Activated CD4-positive, alpha-beta memory T cell treated with anti-CD3 and anti-CD28 coated beads, Interleukin-2, amount 10 ng/mL, durations not matched to agents 7 days and 5 days (primary cell): ENCODE data around the gene P3R3URF. TPM values are rescaled to one million over a fixed set of nuclear protein-coding genes. Genes with fewer than 3 reads are reported as not detected.

Experiments
- CTCF ChIA-PET: fragments of 350-600 bp; sonication (Branson Sonifier 250); formaldehyde crosslinking; loops from one replicate; lab custom pipeline; 2021; ENCODE audit warnings: antibody characterized with exemption, inconsistent platforms; lab: Charles Lee
- POLR2A ChIA-PET: fragments of 350-600 bp; sonication (Branson Sonifier 250); formaldehyde crosslinking; loops from one replicate; lab custom pipeline; 2021; ENCODE audit warnings: antibody characterized with exemption; lab: Charles Lee
- DNase-seq: peaks from one replicate; pipeline ENCODE4 v3.0.0-alpha.2; 2020
- H3K27ac Mint-ChIP-seq: one replicate; pipeline ENCODE4 v1.8.0; 2021; ENCODE audit warnings: mild to moderate bottlenecking, mixed read lengths
- H3K27me3 Mint-ChIP-seq: one replicate; pipeline ENCODE4 v1.8.0; 2021; ENCODE audit warnings: mixed read lengths
- H3K36me3 Mint-ChIP-seq: one replicate; pipeline ENCODE4 v1.8.0; 2021; ENCODE audit warnings: low read depth, mixed read lengths
- H3K4me1 Mint-ChIP-seq: one replicate; pipeline ENCODE4 v1.8.0; 2021; ENCODE audit warnings: mixed read lengths
- H3K4me3 Mint-ChIP-seq: one replicate; pipeline ENCODE4 v1.8.0; 2021; ENCODE audit warnings: mild to moderate bottlenecking, mixed read lengths
- H3K9me3 Mint-ChIP-seq: one replicate; pipeline ENCODE4 v1.8.0; 2021; ENCODE audit warnings: mixed read lengths
- total RNA-seq, 2 experiments: library from RNA; stranded (reverse); gene quantifications; one replicate each; pipeline ENCODE4 v1.2.3, GENCODE V29; 2021

The P3R3URF gene
- total RNA-seq, 2 experiments from 2014 or later: not detected

DNA sequence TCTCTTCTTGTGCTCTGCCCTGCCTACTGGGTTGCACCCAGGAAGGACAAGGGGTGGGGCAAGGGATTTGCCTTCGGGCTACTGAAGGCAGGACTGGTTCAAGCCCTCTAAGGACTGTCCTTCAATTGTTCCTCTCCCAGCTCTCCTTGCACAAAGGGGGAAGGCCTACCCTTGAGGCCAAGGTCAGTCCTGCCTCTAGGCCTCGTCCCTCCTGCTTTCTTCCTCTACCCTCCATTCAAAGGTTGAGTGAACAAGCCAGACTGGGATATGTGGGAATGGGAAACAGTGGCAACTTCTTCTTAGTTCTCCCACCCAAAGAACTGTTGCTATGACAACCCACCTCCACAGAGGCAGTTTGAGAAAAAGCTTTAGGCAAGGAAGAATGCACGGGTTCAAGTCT is 29.5 kb upstream of the P3R3URF start:
- no peak for DNase-seq
- H3K9me3 Mint-ChIP-seq: no peaks in the 10 kb centered on the region
- no peak overlapping the region for H3K27ac Mint-ChIP-seq
- peaks cover 7% of the 10 kb centered on the region for H3K4me1 Mint-ChIP-seq
- POLR2A ChIA-PET: interaction anchor here (1.8 kb wide), 1 partner anchor 8 kb away, joined by 4 read pairs; the partner anchor contains the start of gene POMGNT1
- H3K4me3 Mint-ChIP-seq: no peak overlapping the region
- H3K36me3 Mint-ChIP-seq: no peaks in the 10 kb centered on the region
- peaks cover 2% of the 10 kb centered on the region for H3K27me3 Mint-ChIP-seq
- CTCF ChIA-PET: interaction anchor here (1.2 kb wide), 1 partner anchor 18 kb away, joined by 4 read pairs; no protein-coding TSS in a partner anchor

DNA sequence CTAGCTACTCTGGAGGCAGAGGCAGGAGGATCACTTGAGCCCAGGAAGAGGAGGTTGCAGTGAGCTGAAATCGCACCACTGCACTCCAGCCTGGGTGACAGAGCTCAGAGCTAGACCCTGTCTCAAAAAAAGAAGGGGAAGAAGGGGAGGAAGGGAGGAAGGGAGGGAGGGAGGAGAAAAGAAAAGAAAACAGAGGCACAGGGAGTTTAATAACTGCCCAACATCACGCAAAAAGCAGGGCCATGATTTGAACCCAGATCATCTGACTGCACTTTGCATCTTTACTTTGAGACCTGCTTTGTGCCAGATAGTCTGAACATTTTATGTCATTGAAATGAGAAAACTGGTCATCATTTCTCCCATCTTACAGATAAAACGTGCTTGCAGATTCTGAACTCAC is 28.9 kb upstream of the P3R3URF start:
- Mint-ChIP-seq H3K4me1 (peaks cover 9% of the 10 kb centered on the region), H3K4me3 (no peak overlapping the region), H3K27me3 (peaks cover 2% of the 10 kb centered on the region), H3K36me3 (no peaks in the 10 kb centered on the region), H3K27ac (no peak overlapping the region), H3K9me3 (no peaks in the 10 kb centered on the region)
- CTCF ChIA-PET: no interaction called here
- POLR2A ChIA-PET: no interaction called here
- no peak for DNase-seq

DNA sequence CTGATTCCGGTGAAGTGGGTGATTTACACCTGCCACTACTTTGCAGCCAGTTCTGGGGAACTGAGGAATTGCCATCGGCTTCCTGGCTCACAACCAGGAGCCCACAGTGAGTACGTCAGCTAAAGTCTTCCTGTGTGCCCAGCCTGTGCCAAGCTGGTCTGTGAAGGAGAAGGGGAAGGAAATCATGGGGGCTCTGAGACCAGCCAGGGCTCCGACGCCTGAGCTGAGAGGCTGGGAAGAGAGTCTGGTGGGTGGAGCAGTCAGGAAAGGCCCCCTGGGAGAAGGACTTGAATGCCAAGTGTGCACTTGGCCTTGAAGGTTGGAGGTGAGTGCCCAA is 28.1 kb upstream of the P3R3URF start:
- Mint-ChIP-seq H3K4me1 (peaks cover 12% of the 10 kb centered on the region), H3K9me3 (no peaks in the 10 kb centered on the region), H3K27ac (no peak overlapping the region), H3K36me3 (no peaks in the 10 kb centered on the region), H3K27me3 (peaks cover 2% of the 10 kb centered on the region), H3K4me3 (no peak overlapping the region)
- ChIA-PET CTCF (no interaction called here), POLR2A (no interaction called here)
- no peak for DNase-seq

DNA sequence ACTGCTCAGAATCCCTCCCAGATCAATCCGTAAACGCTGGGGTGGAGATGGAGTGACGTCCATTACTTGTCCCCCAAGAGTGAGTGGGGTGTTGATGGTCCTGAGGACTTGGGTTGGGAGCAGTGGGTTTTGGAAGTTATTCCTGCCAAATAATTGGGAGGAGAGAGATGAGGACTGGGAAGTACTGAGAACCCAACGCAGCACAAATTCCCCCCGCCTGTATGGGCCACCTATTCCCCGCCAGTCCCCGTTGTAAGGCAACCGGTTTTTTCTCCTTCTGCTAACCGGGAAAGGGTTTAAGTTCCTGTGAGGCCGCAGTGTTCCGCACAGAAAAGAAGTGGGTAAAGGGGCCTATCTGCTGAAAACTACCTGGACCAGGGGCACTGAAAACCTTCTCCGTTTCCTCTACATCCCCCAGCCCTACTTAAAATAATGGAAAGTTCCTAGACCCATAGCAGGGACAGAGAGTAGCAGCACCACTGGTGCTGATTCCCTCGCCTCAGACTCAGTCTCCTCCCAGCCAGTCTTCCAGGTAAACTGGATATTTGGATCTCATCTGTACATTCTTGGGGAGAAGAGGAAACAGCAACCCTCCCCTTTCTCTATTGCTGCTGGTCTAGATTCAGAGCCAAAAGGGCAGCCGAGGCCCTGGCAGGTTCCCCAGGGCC is 27.6 kb upstream of the P3R3URF start:
- CTCF ChIA-PET: interaction anchor here (1.3 to 1.5 kb wide), 2 partner anchors 16 to 19 kb away, joined by 3 read pairs; no protein-coding TSS in a partner anchor
- H3K4me3 Mint-ChIP-seq: no peak overlapping the region
- POLR2A ChIA-PET: no interaction called here

DNA sequence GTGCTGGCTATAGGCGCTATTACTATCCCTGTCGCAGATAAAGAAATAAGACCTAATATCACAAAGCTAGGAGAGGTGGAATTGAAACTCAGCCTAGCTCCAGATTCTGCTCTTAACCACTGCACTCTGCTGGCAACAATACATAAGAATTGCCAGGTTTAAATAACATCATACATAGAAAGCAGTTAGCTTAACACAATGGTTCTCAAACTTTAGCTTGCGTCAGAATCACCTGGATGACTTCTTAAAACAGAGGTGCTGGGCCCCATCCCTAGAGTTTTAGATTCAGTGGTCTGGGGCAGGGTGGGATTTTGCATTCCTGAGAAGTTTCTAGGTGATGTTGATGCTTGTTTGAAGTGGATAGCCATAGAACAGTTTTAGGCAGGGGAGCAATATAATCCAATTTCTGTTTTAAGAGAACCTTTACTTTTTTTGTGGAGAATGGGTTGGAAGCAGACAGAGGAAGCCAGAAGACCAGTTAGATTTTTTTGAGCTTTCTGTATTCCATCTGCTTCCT is 23.0 kb upstream of the P3R3URF start:
- Mint-ChIP-seq H3K4me1 (peaks cover 29% of the 10 kb centered on the region), H3K27me3 (peaks cover 2% of the 10 kb centered on the region), H3K4me3 (peak overlapping the region; percentile 76), H3K27ac (no peak overlapping the region), H3K9me3 (no peaks in the 10 kb centered on the region), H3K36me3 (no peaks in the 10 kb centered on the region)
- POLR2A ChIA-PET: interaction anchor here (0.6 to 2.1 kb wide), 2 partner anchors 32 to 68 kb away, joined by 3 to 13 read pairs; no protein-coding TSS in a partner anchor
- DNase-seq: no peak
- CTCF ChIA-PET: interaction anchor here (0.5 to 2.8 kb wide), 6 partner anchors 20 to 699 kb away, joined by 3 to 20 read pairs (median 3); no protein-coding TSS in a partner anchor

More for the DNA sequence above, 27.6 kb upstream of the P3R3URF start:
- Mint-ChIP-seq H3K27ac (no peak overlapping the region), H3K4me1 (peaks cover 16% of the 10 kb centered on the region), H3K27me3 (peaks cover 2% of the 10 kb centered on the region), H3K9me3 (no peaks in the 10 kb centered on the region), H3K36me3 (no peaks in the 10 kb centered on the region)
- DNase-seq: no peak

DNA sequence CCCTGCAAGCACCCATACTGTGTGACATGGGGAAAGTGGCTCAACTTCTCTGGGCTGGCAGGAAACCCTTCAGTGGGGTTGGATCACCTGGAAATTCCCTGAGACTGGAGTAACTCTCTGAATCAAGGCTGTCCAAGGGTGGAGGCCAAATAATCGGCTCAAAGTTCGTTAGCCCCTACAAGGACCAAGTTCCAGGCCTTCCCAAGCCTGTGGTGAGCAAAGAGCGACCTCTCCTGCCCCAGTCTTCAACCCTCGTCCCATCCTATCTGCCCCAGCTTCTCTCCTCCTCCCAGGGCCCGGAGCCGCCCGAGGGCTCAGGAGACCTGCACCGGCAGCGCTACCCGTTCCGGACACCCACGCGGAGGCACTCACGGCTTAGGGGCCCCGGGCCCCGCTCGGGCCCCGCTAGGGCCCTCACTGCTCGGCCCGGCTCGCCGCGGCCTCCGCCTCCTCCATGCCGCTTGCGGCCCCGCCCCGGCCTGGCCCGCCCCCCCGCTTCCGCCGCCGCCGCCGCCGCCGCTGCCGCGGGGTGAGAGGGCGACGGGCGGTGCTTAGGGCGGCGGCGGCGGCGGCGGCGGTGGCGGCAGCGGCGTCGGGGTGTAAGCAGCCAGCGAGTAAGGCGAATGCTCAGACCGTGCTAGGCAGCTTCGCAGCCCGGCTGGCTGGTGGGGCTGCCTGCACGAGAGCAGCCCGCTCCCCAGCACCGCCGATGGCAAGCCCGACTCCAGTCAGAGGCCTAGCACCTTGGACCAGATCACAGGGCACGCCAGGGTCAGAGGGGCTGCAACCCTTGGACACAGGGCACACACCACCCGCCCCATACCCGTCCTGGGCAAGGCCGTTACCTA is 21.9 kb upstream of the P3R3URF start, which contains the start of gene POMGNT1:
Gene POMGNT1 (minus strand): TSS at position 471 of the 848 bp plus-strand sequence. CDS start 613 bp downstream, outside the sequence.
- peaks cover 2% of the 10 kb centered on the region for H3K27me3 Mint-ChIP-seq
- DNase-seq: peak; percentile 85
- H3K36me3 Mint-ChIP-seq: no peaks in the 10 kb centered on the region
- CTCF ChIA-PET: interaction anchor here (0.8 to 2.8 kb wide), 3 partner anchors 21 to 162 kb away, joined by 3 to 20 read pairs (median 3); no protein-coding TSS in a partner anchor
- peak within 1 kb of the TSS; percentile 78 for H3K4me3 Mint-ChIP-seq
- no peaks in the 10 kb centered on the region for H3K9me3 Mint-ChIP-seq
- POLR2A ChIA-PET: interaction anchor here (0.5 to 2.1 kb wide), 8 partner anchors 9 to 400 kb away, joined by 3 to 13 read pairs (median 3); partner anchors contain the start of genes LRRC41 and UQCRH
- peak within 1 kb of the TSS; percentile 44 for H3K27ac Mint-ChIP-seq
- H3K4me1 Mint-ChIP-seq: peaks cover 28% of the 10 kb centered on the region

DNA sequence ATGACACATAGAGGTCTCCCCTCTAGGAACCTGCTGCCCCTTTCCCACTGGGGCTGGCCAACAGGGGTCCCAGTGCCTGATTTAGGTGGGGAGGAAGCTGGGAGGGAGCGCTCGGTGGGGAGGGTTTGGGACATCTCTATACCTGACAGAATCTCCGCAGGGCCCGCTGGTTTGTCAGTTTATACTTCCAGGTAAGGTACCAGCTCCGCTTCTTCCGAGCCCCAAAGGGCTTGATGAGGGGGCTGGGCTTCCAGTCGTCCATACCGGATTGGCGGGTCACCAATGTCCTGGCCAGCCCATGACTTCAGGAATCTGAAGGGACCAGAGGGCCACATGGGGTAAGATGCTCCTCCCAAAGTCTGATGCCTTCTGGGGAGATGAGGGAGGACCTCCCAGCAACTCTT is 21.3 kb upstream of the P3R3URF start:
- no peaks in the 10 kb centered on the region for H3K27me3 Mint-ChIP-seq
- ChIA-PET CTCF (no interaction called here), POLR2A (interaction anchor here (0.5 to 2.1 kb wide), 7 partner anchors 9 to 399 kb away, joined by 3 to 13 read pairs (median 3); partner anchors contain the start of genes LRRC41 and UQCRH)
- H3K9me3 Mint-ChIP-seq: no peaks in the 10 kb centered on the region
- peaks cover 23% of the 10 kb centered on the region for H3K4me1 Mint-ChIP-seq
- peak overlapping the region; percentile 78 for H3K4me3 Mint-ChIP-seq
- peak overlapping the region; percentile 26 for H3K27ac Mint-ChIP-seq
- no peak for DNase-seq
- no peaks in the 10 kb centered on the region for H3K36me3 Mint-ChIP-seq

DNA sequence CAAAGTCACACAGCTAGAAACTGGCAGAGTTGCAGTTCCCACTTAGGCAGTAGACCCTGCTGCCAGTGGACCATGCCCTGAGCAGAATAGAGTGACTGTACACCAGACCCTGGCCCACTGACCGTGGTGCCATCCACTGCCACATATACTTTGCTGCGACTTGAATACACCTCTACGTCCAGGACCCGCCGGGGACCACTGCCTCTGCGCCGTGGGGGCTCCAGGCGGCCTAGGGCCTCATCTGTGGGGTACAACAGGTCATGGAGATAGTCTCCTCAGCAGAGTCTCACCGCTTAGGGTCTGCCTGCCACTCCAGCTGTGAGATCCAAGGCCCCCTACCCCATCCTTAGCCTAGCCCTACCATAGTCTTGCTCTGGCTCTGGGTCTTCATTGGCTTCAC is 20.3 kb upstream of the P3R3URF start:
- Mint-ChIP-seq H3K27me3 (no peaks in the 10 kb centered on the region), H3K27ac (no peak overlapping the region), H3K4me3 (no peak overlapping the region), H3K36me3 (no peaks in the 10 kb centered on the region), H3K9me3 (no peaks in the 10 kb centered on the region), H3K4me1 (peaks cover 23% of the 10 kb centered on the region)
- ChIA-PET CTCF (no interaction called here), POLR2A (no interaction called here)
- no peak for DNase-seq

DNA sequence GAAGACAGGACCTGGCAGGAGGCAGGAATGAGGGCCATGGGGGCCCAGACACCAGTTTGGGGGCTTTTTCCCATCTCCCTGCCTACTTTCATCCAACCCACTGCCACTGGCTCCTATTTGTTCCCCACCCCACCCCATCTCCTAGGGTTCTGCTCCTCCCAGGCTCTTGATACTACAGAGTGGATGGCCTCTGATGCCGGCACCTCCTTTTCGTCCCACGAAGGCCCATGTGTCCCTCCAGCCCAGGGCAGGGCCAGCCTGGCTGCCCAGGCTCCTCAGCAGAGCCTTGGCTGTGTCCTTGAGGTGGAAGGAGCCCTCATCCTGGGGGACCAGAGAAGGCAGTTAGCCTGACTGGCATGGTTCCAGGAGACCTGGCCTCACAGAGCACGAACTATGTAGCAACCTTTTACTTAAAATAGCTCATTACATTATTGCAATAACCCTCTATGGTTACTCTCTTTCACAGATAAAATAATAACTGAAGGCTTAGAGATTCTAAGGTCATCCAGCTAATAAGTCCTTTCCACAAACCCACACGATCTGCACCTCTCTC is 18.4 kb upstream of the P3R3URF start:
- H3K9me3 Mint-ChIP-seq: no peaks in the 10 kb centered on the region
- no peaks in the 10 kb centered on the region for H3K27me3 Mint-ChIP-seq
- H3K4me1 Mint-ChIP-seq: peaks cover 19% of the 10 kb centered on the region
- ChIA-PET CTCF (interaction anchor here (0.6 kb wide), 2 partner anchors 151 to 1126 kb away, joined by 4 to 8 read pairs; no protein-coding TSS in a partner anchor), POLR2A (no interaction called here)
- H3K4me3 Mint-ChIP-seq: no peak overlapping the region
- no peak overlapping the region for H3K27ac Mint-ChIP-seq
- no peak for DNase-seq
- H3K36me3 Mint-ChIP-seq: no peaks in the 10 kb centered on the region

DNA sequence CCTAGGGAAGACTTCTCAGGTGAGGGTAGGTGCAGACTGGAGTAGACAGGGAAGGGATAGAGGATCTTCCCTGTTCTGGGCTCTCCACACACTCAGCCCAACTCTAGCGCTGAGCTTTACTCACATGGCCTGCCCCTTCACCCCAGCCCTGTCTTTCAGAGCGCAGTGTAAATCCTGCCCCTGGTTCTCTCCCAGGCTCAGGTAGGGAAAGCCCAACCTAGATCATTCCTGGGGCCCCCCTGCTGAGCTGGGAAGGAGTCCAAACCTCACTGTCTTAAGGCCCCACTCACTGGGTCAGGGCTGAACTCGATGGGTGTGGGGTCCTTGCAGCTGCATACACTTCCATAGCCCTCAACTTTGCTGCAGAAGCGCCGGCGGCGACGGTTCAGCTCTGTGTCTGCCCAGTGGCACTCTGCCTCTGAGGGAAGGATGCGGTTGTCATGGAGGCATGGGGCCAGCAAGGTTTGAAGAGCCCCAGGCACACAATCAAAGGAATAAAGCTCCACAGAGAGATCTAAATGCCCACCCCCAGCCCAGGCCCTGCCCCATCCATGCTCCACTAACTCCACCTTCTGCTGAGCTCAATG is 17.8 kb upstream of the P3R3URF start:
- no peak overlapping the region for H3K4me3 Mint-ChIP-seq
- no peak for DNase-seq
- peaks cover 3% of the 10 kb centered on the region for H3K36me3 Mint-ChIP-seq
- H3K27me3 Mint-ChIP-seq: no peaks in the 10 kb centered on the region
- ChIA-PET CTCF (no interaction called here), POLR2A (interaction anchor here (0.6 kb wide), 1 partner anchor 1846 kb away, joined by 5 read pairs; no protein-coding TSS in a partner anchor)
- H3K27ac Mint-ChIP-seq: no peak overlapping the region
- peaks cover 14% of the 10 kb centered on the region for H3K4me1 Mint-ChIP-seq
- no peaks in the 10 kb centered on the region for H3K9me3 Mint-ChIP-seq

DNA sequence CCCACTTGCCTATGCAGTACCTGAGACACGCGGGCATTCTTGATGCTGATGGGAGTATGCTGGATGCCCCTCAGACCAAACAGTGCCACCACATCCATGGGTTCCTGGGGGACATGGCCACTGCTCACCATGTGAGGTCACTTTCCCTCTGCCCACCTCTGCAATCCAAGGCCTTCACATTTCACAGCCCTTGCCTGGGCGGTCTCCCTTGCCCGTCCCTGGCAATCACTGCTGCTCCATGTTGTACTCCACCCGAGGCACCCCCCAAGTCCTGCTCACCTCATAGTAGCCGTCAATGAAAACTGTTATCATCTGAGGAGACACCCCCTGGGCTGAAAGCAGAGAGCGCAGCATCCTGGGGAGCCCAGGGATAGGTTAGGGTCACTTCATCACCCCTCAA is 17.0 kb upstream of the P3R3URF start:
- Mint-ChIP-seq H3K4me3 (no peak overlapping the region), H3K36me3 (peaks cover 3% of the 10 kb centered on the region), H3K4me1 (peaks cover 10% of the 10 kb centered on the region), H3K9me3 (no peaks in the 10 kb centered on the region), H3K27ac (no peak overlapping the region), H3K27me3 (no peaks in the 10 kb centered on the region)
- POLR2A ChIA-PET: interaction anchor here (0.6 kb wide), 1 partner anchor 1845 kb away, joined by 5 read pairs; no protein-coding TSS in a partner anchor
- CTCF ChIA-PET: no interaction called here
- no peak for DNase-seq

DNA sequence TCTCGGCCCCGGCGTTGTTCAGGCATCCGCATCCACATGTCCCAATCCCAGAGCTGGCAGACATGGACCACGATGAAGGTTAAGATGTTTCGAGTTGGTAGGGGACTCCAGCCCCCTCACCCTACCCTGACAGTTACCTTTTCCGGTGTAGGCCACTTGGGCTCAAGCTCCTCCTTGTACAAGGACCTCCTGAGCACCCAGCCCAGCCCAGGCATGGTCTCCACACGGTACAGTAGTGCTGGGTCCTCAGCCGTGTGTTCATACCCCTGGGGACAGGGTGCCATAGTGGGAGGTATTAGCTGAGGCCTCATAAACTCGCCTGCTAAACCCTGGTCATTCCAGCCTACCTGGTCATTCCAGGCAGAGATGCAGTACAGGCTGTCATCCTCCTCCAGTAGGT is 15.9 kb upstream of the P3R3URF start:
- CTCF ChIA-PET: no interaction called here
- no peak for DNase-seq
- POLR2A ChIA-PET: no interaction called here

More for the DNA sequence above, 15.9 kb upstream of the P3R3URF start:
- no peaks in the 10 kb centered on the region for H3K27me3 Mint-ChIP-seq
- H3K9me3 Mint-ChIP-seq: no peaks in the 10 kb centered on the region
- no peak overlapping the region for H3K4me3 Mint-ChIP-seq
- no peak overlapping the region for H3K27ac Mint-ChIP-seq
- H3K4me1 Mint-ChIP-seq: peaks cover 2% of the 10 kb centered on the region
- peaks cover 3% of the 10 kb centered on the region for H3K36me3 Mint-ChIP-seq
